Measurements from ENCODE around the gene VLDLR.

Gene VLDLR

DNA sequence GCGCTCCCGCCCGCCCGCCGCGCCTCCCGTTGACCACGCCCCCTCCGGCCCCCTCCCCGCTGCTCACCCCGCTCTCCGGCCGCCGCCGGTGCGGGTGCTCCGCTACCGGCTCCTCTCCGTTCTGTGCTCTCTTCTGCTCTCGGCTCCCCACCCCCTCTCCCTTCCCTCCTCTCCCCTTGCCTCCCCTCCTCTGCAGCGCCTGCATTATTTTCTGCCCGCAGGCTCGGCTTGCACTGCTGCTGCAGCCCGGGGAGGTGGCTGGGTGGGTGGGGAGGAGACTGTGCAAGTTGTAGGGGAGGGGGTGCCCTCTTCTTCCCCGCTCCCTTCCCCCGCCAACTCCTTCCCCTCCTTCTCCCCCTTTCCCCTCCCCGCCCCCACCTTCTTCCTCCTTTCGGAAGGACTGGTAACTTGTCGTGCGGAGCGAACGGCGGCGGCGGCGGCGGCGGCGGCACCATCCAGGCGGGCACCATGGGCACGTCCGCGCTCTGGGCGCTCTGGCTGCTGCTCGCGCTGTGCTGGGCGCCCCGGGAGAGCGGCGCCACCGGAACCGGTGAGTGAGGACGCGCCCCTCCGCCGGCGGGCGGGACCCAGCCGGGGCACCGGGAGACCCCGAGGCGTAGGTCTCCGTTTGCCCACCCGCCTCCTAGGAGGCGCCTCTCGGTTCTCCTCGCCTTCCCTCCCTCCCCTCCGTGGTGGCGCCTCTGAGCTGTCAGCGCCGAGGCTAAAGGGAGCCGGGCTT lies at the start of gene VLDLR:
Gene VLDLR (plus strand): TSS at position 66 of the 739 bp plus-strand sequence. CDS start 403 bp downstream, at position 469.
- DNase-seq (ENCODE audit: low read depth in 2 of 2) = peak in 1 of 2 donors; percentile 9

- no peak for DNase-seq (ENCODE audit: low read depth in 2 of 2)
These were observed 47.4 kb upstream of the VLDLR start for GRCh38 chr9:2574203-2574602.

GRCh38 chr9:2576631-2577030 lies 45.0 kb upstream of the VLDLR start:
- DNase-seq (ENCODE audit: low read depth in 2 of 2) = no peak

GRCh38 chr9:2583308-2584013 lies 38.1 kb upstream of the VLDLR start:
- DNase-seq (ENCODE audit: low read depth in 2 of 2) = no peak

DNA sequence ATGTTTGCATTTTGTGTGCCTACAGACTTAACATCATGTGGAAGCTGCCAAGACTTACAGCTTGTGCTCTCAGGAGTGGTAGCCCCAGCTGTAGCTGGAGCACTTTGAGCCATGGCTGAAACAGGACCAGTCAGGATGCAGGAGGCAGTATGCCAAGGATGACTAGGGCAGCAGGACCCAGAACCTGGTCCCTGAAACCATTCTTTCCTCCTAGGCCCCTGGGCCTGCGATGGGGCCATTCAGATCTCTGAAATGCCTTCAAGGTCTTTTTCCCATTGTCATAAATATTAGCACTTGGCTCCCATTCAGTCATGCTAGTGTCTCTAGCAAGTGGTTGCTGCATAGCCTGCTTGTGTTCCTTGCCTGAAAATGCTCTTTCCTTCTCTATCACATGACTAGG lies 29.6 kb upstream of the VLDLR start:
- no peak for DNase-seq (ENCODE audit: low read depth in 2 of 2)

GRCh38 chr9:2593744-2594143 lies 27.8 kb upstream of the VLDLR start:
- DNase-seq (ENCODE audit: low read depth in 2 of 2) = no peak

DNA sequence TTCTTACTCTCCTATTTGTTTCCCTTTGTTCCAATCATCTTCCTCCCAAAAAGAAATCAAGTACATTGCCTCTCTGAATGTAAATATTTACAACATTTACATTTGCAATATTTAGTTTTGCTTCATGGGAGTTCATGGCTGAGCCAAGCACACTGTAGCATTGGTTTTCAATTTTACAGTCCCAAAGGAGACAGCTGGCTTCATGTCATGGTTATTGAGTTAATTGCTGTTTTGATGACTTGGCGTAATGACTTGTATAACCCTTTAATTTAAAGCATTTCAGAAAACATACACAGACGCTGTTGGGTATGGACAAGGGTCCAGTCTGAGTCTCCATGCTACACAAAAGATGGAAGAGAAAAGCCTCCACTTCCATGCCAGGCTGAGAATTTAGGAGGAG lies 25.6 kb upstream of the VLDLR start:
- DNase-seq (ENCODE audit: low read depth in 2 of 2) = no peak

DNA sequence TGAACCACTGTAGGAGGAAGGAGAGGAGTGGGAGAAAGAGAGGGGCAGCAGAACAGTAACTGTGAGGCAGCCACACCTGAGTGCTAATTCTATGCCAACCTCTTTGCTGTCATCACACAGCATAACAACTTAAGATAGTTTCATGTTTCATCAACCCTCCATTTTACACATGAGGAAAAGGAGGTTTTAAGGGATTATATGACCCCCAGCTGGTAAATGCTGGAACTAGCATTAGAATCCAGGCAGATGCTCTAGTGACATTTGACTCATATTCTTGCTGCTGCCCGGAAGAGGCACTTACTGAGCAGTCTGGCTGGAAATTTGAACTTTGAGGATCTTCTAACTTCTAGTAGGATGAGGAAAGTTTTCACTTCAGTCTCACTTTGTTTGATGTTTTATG lies 24.1 kb upstream of the VLDLR start:
- DNase-seq (ENCODE audit: low read depth in 2 of 2) = no peak

- DNase-seq (ENCODE audit: low read depth in 2 of 2) = no peak
These were observed 21.7 kb upstream of the VLDLR start for GRCh38 chr9:2599896-2600295.

DNA sequence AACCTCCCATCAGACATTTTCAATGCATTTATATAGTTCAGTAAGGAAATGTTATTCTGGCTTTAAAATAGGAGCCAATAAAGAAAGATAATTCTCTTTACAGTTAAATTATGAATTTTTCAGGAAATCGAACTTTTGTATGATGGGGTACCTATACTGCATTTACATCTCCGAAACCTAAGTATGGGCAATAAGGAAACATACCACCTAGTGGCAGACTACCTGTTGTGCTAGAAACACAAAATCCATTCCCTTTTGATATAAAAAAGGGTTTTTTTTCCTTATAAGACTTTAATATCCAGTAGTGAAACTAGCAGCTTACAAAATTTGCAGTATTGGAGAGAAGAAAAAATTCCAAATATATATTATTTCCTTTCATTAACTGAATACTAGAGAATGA lies 21.3 kb upstream of the VLDLR start:
- DNase-seq (ENCODE audit: low read depth in 2 of 2) = no peak

DNA sequence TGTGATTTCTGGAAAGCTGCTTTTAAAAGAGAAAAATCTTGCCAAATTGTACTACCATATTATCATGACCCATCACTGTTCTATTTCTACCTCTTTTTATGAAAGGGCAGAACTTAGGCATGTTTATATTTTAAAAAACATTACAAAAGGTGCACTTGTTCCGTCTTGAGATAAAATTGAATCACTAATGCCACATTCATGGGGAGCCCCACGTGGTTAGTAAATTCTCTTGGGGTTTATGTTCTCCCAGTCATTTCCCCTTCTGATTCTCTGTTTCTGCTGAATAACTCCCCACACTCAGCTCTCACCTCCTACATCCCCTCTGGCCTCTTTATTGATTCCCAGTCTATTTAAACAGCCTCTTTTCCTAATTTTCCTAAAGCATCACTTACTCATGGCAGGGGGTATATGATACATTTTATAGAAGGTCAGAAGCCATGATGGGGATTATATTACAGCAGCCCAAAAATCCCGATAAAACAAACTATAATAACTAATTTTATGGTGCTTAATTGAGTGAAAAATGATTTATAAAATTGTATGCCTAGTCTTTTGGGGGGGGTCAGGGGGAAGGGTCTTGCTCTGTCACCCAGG lies 19.7 kb upstream of the VLDLR start:
- no peak for DNase-seq (ENCODE audit: low read depth in 2 of 2)

GRCh38 chr9:2602704-2603116 lies 18.9 kb upstream of the VLDLR start:
- DNase-seq (ENCODE audit: low read depth in 2 of 2) = no peak

DNA sequence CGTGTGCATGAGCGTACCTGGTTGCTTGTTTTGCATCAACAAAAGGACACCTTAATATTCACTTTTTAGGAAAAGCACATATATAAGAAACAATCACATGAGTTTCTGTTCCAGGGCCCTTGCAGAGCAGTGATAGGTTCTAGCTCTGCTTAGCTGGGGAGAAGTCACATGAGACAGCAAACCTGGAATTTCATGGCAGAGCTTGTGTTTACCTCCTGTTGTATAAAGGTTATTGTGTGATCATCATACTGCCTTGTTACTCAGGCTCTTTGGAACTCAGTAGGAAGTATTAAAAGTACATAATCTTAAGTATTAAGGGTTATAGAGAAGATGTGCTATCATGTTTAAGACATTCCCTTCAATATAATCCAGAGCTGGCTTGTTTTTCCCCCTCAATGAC lies 18.0 kb upstream of the VLDLR start:
- DNase-seq (ENCODE audit: low read depth in 2 of 2) = no peak

GRCh38 chr9:2605246-2605645 lies 16.3 kb upstream of the VLDLR start:
- DNase-seq (ENCODE audit: low read depth in 2 of 2) = no peak

DNA sequence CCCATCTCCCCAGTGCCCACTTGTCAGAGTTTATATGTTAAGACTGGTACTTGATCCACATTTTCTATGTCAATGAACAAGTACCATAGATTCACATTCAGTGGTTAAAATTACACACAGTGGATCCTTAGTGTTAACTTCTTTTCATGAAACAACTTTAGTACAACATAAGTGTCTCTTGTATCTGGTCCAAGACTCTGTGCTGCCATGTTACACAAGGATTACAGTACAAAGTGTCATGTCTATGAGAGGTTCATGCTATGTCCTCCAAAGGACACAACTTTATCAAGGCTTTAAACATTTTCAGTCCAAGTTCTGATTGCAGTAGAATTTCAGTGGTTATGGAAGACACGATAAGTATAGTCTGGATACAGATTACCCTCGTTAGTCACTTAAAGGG lies 13.3 kb upstream of the VLDLR start:
- DNase-seq (ENCODE audit: low read depth in 2 of 2) = no peak

GRCh38 chr9:2610985-2611384 lies 10.6 kb upstream of the VLDLR start:
- no peak for DNase-seq (ENCODE audit: low read depth in 2 of 2)

DNA sequence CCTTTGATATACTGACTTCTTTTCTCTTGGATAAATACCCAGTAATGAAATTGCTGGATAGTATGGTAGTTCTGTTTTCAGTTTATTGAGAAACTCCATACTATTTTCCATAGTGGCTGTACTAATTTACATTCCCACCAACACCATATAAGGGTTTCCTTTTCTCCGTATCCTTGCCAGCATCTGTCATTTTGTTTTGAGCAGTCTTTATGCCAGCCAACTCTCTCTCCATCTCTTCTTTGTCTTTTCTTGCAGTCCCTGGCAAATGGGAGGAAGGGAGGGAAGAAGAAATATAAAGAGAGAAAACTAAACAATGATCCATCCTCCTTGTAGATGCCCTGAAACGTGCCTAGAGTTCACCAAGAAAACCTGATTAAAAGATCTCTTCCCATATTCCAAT lies 9.6 kb upstream of the VLDLR start:
- no peak for DNase-seq (ENCODE audit: low read depth in 2 of 2)

DNA sequence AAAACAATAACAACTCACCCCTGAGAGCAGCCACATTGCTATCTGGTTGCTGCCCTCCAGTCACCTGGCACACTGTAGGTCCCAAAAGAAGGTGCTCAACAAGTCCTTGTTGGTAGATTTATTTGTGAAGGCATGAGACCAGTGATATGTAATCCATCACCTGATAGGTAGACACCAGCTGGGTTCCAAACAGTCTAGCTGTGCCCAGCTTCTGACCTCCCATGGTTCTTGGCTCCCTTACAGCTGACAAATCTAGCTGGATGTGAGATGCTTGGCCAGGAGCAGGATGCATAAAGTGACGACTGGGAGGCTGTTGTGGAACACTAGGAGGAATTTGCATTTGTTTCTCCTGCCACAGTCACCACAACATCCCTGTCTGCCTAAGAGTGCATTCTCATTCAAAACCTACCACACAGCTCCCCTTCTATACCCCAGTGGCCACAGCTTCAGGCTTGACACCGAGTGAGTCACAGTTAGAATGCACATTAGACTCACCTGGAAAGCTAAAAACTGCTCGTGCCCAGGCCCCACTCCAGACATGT lies 7.8 kb upstream of the VLDLR start:
- DNase-seq (ENCODE audit: low read depth in 2 of 2) = no peak

GRCh38 chr9:2615497-2615896 lies 6.1 kb upstream of the VLDLR start:
- no peak for DNase-seq (ENCODE audit: low read depth in 2 of 2)

GRCh38 chr9:2616692-2617377 lies 4.8 kb upstream of the VLDLR start:
- DNase-seq (ENCODE audit: low read depth in 2 of 2) = no peak

DNA sequence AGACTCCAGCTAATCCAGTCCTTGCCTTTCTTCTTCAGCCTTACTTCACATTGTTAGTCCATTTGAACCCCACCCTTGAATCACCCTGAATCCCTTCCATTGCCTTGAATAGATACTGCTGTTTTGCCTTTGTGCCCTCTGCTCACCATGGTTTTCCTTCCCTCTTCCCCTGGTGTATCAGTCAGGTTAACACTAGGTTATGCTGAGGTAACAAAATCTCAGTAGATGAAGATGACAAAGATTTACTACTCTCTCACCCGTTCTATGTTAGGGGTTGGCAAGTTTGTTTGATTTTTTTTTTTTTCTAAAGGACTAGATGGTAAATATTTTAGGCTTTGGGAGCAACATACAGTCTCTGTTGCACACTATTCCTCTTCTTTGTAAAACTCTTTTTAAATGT lies 3.3 kb upstream of the VLDLR start:
- no peak for DNase-seq (ENCODE audit: low read depth in 2 of 2)
